Measurements from ENCODE around the gene HBG1.

HBG1 gene

DNA sequence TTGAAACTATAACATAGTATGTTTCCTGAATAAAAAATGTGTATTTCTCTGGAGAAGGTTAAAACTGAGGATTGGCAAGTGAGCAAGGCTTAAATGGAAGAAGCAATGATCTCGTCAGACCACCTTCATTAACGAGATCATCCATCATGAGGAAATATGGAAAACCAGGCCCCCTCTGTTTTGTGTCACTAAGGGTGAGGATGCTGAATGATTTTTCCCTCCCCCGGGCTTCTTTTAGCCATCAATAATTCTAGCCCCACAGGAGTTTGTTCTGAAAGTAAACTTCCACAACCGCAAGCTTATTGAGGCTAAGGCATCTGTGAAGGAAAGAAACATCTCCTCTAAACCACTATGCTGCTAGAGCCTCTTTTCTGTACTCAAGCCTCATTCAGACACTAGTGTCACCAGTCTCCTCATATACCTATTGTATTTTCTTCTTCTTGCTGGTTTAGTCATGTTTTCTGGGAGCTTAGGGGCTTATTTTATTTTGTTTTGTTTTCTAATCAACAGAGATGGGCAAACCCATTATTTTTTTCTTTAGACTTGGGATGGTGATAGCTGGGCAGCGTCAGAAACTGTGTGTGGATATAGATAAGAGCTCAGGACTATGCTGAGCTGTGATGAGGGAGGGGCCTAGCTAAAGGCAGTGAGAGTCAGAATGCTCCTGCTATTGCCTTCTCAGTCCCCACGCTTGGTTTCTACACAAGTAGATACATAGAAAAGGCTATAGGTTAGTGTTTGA, 25.9 kb upstream of the HBG1 start:
- Histone ChIP-seq H3K4me1 (ENCODE audit: control insufficient read depth in 1 of 2, insufficient read depth in 1 of 2, low read depth in 1 of 2, low read length in 1 of 2) (no peaks in the 10 kb centered on the region), H3K9me3 (no peaks in the 10 kb centered on the region), H3K27me3 (no peaks in the 10 kb centered on the region), H3K36me3 (no peaks in the 10 kb centered on the region), H3K4me3 (ENCODE audit: low read depth in 1 of 2, low read length in 1 of 2) (no peak overlapping the region), H3K27ac (no peak overlapping the region)
- TF ChIP-seq CTCF (IDR thresholded peaks at IDR 0.05): no peak

DNA sequence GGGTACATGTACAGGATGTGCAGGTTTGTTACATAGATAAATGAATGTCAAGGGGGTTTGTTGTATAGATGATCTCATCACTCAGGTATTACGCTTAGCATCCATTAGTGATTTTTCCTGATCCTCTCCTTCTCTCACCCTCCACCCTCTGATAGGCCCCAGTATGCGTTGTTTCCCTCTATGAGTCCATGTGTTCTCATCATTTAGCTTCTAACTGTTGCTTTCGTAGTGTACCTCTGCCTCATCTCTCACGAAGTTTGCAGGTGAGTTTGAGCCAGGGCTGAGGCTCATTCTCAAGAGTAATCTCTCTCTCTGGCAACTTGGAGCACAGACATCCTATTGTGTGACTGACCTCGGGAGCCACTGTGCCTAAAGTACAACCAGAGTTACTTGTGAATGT, 24.7 kb upstream of the HBG1 start:
- H3K9me3 ChIP-seq: no peaks in the 10 kb centered on the region
- no peaks in the 10 kb centered on the region for H3K4me1 ChIP-seq (ENCODE audit: control insufficient read depth in 1 of 2, insufficient read depth in 1 of 2, low read depth in 1 of 2, low read length in 1 of 2)
- H3K4me3 ChIP-seq (ENCODE audit: low read depth in 1 of 2, low read length in 1 of 2): no peak overlapping the region
- no peak overlapping the region for H3K27ac ChIP-seq
- H3K27me3 ChIP-seq: no peaks in the 10 kb centered on the region
- no peaks in the 10 kb centered on the region for H3K36me3 ChIP-seq
- no peak for TF ChIP-seq CTCF (IDR thresholded peaks at IDR 0.05)

GRCh38 chr11:5272395-5273017, 22.8 kb upstream of the HBG1 start:
- H3K27me3 ChIP-seq: no peaks in the 10 kb centered on the region
- no peak overlapping the region for H3K4me3 ChIP-seq (ENCODE audit: low read depth in 1 of 2, low read length in 1 of 2)
- no peaks in the 10 kb centered on the region for H3K4me1 ChIP-seq (ENCODE audit: control insufficient read depth in 1 of 2, insufficient read depth in 1 of 2, low read depth in 1 of 2, low read length in 1 of 2)
- no peaks in the 10 kb centered on the region for H3K36me3 ChIP-seq
- H3K9me3 ChIP-seq: peaks cover 3% of the 10 kb centered on the region
- TF ChIP-seq CTCF (IDR thresholded peaks at IDR 0.05): no peak
- no peak overlapping the region for H3K27ac ChIP-seq

- Histone ChIP-seq H3K36me3 (no peaks in the 10 kb centered on the region), H3K27ac (no peak within 1 kb of the TSS), H3K9me3 (peaks cover 3% of the 10 kb centered on the region), H3K4me1 (ENCODE audit: control insufficient read depth in 1 of 2, insufficient read depth in 1 of 2, low read depth in 1 of 2, low read length in 1 of 2) (no peaks in the 10 kb centered on the region), H3K4me3 (ENCODE audit: low read depth in 1 of 2, low read length in 1 of 2) (no peak within 1 kb of the TSS), H3K27me3 (no peaks in the 10 kb centered on the region)
- no peak for TF ChIP-seq CTCF (IDR thresholded peaks at IDR 0.05)
These were observed 20.1 kb upstream of the HBG1 start, which contains the start of gene HBE1 for GRCh38 chr11:5269715-5270147. HBE1 (minus strand) TSS chr11:5269945; CDS start chr11:5269890, 55 bp downstream.

- H3K27ac ChIP-seq: no peak overlapping the region
- H3K27me3 ChIP-seq: no peaks in the 10 kb centered on the region
- no peak for TF ChIP-seq CTCF (IDR thresholded peaks at IDR 0.05)
- H3K4me1 ChIP-seq (ENCODE audit: control insufficient read depth in 1 of 2, insufficient read depth in 1 of 2, low read depth in 1 of 2, low read length in 1 of 2): no peaks in the 10 kb centered on the region
- no peaks in the 10 kb centered on the region for H3K36me3 ChIP-seq
- H3K9me3 ChIP-seq: peaks cover 3% of the 10 kb centered on the region
- no peak overlapping the region for H3K4me3 ChIP-seq (ENCODE audit: low read depth in 1 of 2, low read length in 1 of 2)
These were observed 17.4 kb upstream of the HBG1 start for GRCh38 chr11:5267033-5267563.

Data from neutrophil (primary cell).